ENCODE measurements around the gene AGTRAP.

The AGTRAP gene

DNA sequence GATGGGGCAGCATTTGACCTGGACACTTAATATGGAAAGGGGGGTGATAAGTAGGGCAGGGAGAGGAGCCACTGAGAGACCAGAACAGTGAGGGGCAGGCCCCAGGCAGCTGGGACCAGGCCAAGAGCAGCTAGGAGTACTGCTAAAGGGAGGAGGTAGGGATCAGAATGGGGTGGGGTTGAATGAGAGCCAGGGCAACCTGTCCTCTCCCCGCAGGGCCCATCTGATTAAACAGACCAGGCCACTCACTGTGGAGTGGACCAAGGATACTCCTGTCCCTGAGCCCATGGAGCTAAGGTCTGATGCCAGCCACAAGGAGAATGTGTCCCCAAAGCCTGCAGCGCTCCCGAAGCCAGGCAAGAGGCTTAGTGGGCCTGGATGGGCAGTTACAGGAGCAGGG, 28.2 kb downstream of the AGTRAP start:
- DNase-seq (ENCODE audit: low read depth) = no peak

DNA sequence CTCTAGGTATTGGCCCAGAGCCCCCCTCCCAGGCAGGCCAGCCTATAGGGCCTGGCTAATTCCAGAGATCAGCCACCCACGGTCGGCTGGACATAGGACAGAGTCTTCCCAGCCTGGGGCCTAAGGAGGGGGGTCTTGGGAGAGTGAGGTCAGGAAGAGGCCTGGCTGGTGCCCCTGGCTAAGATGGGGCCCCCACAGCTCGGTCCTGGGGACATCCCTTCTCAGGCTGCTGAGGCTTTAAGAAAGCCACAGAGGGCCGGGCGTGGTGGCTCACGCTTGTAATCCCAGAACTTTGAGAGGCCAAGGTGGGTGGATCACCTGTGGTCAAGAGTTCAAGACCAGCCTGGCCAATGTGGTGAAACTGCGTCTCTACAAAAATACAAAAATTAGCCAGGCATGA, 28.6 kb downstream of the AGTRAP start:
- no peak for DNase-seq (ENCODE audit: low read depth)

DNA sequence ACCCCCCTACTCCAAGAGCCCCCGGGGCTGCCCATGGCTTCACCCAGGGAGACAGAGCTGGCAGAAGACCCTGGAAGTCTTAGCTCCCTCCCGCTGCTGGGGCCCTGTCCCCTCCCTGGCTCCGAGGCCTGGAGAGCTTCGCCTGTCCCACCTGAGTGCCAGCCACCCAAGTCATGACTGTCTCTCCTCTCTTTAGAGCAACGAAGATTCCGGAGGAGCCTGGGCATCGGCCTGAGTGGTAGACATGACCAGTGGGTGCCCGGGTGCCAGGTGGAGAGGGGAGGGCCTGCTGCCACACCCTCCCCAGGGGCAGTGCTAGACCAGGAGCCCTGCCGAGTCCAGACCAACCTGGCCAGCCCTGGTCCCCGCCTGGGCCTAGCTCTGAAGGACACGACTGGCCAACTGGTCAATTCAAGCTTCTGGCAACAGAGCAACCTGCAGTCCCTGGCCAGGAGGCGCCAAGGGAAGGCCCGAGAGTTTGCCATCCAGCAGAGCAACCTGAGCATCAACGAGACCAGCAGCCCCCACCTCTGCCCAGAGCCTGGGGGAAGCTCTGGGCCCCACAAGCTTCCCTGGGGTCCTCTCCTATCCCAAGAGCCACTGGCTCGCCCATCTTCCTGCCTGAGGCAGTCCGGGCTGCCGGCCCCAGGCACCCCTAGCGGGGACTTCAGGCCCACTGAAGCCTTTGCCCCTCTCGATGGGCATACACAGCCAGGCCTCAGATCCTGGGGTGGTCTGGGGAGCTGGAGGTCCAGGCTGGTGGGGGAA, 29.9 kb downstream of the AGTRAP start:
- no peak for DNase-seq (ENCODE audit: low read depth)

DNA sequence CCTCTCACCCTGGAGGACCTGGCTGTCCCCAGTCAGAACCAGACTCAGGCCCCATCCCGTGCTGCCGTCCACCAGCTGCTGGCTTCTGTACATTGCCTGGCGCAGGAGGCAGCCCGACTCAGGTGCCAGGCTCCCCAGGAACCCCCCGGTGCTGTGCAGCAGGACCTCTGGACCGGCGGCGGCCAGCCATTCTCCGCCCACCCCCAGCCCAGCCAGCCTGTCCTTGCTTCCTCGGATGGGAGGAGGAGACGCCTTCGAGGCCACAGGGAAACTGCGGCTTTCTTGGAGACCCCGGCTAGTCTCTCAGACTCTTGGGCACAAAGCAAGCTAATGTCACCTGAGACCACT, 30.5 kb downstream of the AGTRAP start:
- DNase-seq (ENCODE audit: low read depth) = no peak

DNA sequence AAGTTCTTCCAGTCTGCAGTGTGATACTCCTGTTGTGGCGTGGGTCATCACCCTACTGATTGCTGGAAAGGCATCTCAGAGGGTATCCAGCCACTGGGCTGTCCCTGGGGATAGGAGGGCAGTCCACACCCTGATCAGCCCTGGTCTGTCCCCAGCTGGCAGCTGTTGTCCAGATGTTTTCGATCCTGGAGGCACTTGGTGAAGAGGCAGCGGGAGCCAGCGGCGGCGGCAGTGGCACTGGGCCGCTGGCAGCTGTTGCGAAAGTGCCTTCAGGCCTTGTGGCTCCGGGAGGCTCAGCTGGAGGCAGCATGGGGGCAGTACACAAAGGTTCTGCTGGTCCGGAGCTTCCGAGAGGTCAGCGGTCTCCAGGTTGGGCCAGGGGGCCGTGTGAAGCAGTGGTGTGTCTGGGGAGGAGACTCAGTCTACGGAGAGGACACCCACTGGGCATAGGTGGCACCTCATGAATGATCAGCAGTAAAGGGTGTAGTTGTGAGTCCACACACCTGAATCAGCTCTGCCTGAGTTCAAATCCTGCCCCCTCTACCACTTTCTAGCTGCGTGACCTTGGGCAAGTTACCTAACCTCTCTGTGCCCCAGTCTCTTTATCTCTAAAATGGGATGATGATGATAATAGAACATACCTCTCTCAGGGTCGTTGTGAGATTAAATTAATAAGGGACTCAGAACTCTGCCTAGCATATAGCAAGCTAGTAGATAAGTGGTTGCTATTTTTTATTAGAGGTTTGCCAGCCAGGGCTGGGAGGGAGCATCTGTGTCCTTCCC, 32.2 kb downstream of the AGTRAP start:
- DNase-seq (ENCODE audit: low read depth) = no peak

DNA sequence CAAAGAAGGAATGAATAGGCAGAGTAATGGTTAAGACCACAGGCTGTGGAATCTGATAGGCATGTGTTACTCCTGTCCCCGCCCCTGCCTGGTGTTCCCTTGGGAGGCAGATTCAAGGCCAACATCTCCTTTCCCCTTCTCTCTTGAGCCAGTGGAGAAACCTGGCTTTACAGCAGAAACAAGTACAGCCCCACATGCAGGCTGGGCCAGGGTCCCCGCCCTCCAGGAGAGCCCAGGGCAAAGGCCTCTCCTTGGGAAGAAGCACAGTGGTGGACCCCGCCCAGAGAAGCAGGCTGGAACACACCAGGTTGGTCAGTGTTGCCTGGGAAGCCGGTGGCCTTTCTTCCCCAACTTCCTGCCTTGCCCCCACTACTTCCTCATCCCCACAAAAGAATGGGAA, 32.9 kb downstream of the AGTRAP start:
- DNase-seq (ENCODE audit: low read depth) = no peak

DNA sequence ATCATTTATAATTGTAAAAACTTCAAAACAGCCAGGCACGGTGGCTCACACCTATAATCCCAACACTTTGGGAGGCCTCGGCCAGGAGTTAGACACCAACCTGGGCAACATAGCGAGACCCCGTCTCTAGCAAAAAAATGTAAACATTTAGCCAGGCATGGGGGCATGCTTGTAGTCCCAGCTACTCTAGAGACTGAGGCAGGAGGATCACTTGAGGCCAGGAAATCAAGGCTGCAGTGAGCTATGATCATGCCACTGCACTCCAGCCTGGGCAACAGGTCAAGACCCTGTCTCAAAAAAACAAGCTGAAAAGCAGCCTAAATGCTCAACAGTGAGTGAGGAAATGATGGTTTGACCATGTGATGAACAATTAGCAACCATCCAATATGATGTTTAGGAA, 33.3 kb downstream of the AGTRAP start:
- no peak for DNase-seq (ENCODE audit: low read depth)

DNA sequence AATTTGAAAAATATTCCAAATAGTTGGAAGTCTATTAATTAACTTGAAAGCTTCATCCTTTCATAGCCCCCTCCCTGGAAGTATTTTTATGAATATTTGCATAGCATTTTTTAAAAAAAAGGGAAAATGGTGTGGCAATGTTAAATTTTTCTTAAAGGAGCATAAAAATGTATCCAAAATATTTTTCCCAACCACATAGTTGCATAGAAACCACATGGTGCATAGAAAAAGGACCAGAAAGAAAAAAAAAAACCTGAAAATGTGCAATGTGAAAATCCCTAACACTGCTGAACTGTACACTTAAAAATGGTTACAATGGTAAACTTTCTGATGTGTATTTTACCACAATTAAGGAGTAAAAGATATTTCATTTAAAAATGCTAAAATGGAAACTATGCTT, 34.1 kb downstream of the AGTRAP start:
- DNase-seq (ENCODE audit: low read depth) = no peak

DNA sequence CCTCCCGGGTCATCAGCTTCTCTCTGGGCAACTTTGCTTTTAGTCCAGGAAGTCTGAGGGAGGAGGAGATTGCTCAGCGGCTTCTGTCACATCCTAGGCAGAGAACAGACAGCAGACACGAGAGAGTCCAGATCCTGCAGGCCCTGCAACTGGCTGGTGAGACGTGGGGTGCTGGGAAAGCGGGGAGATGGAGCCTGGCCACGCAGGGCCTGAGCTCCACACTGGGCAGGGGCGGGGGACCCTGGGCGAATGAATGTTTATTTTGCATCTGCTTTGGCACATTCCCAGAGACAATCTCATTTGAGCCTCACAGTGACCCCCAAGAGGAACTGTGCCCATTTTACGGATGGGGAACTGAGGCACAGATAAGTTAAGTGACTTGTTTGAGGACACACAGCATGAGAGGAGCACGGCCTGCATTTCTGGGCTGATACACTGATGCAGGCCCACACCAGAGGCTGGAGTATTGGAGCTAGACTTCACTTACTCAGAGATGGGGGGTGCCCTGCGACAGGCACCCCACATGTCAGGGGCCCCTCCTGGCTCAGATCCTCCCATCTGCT, 35.6 kb downstream of the AGTRAP start:
- DNase-seq (ENCODE audit: low read depth) = no peak

DNA sequence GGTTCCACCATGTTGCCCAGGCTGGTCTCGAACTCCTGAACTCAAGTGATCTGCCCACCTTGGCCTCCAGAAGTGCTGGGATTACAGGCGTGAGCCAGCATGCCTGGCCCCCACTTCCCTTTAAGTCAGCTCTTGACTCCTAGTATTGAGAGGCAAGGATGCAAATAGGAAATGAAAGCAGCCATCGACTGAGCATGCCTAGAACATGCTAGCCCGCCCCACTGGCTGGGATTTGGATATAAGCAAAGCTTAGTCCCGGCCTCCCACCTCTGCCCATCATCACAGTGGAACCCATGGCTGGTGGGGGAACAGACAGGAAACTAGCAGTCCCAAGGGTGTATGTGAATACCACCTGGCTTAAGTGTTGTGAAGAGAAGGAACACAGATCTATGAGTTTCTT, 36.5 kb downstream of the AGTRAP start:
- no peak for DNase-seq (ENCODE audit: low read depth)

DNA sequence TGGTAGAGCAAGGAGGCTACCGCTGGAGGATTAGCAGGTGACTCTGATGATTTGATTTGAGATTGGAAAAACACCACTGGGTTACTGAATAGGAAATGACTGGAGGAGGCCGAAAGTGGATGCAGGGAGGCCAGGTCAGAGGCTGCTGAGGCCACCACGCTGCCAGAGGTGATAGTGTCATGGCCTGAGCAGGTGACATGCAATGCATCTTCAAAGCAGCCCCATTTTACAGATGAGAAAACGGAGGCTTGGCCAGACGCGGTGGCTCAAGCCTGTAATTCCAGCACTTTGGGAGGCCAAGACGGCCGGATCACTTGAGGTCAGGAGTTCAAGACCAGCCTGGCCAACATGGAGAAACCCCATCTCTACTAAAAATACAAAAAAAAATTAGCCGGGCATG, 38.8 kb downstream of the AGTRAP start:
- DNase-seq (ENCODE audit: low read depth) = no peak

DNA sequence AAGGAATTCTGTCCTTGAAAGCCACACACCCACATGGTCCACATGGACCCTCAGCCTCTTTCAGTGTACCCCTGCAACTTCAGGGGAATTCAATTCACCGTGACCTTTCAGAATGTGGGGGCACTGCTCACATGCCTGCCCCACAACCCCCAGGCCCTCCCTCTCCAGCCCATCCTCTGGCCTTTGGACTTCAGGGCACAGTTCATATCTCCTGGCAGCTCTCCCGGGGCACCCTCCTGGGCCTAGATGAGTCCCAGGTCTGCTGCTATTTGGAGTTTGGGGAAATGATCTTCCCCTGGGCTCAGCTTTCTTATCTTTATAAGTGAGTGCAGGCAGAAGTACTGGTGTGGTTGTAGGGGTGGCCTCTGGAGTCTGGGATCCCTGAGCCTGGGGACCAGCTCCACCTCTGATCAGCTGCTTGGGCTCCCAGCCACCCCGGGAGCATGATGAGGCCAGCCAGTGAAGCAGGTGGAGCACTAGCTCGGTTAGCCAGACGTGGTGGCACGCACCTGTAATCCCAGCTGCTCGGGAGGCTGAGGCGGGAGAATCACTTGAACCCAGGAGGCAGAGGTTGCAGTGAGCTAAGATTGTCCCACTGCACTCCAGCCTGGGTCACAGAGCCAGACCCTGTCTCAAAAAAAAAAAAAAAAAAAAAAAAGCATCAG, 41.9 kb downstream of the AGTRAP start:
- DNase-seq (ENCODE audit: low read depth) = no peak

DNA sequence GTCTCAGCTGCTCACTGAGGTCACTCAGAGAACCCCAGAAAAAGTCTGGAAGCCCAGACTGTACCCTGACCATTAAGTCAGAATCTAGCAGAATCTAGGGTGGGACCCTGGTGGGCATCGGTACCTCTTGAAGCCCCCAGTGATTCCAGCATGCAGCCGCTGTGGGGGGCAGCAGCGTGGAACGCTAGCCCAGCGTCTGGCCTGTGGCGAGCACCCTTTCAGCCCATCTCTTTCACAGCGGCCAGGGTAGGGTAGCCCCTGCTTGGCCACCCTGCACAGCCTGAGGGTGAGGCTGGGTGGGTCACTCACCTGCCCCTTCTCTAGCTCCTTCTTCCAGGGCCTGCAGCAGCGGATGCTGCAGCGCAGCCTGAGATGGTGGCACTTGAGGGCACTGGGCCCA, 42.4 kb downstream of the AGTRAP start:
- no peak for DNase-seq (ENCODE audit: low read depth)

DNA sequence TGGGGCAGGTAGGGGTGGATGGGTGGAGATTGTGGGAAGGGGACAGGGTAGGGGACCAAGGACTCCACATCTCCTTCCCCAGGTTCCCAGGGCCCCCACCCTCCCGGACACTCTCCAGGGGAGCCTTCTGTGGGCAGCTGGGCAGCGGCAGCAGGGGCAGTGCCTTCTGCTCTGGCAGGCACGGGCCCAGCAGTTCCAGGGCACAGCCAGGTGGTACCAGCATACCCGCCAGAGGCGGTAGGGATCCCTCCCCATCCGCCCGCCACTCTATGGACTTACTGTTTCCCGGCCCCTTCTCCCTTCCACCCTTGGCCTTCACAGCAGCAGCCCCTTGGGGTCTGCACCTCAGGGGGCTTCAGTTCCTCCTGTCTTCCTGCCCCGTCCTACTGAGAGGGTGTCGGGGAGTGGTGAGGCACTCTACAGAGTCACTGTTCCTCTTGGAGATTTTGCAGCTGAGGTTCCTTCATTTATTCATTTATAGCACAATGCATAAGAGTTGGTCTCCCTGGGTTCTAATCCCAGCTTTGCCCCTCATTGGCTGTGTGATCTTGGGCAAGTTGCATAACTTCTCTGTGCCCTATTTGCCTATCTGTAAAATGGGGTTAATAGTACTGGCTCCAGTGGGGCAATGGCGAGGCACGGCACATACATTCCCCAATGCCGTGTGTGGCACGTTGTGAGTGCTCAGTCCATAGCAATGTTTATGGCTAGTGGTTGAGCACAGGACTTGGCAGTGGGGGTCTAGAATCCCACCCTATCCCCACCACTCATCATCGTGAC, 43.1 kb downstream of the AGTRAP start:
- DNase-seq (ENCODE audit: low read depth) = no peak

DNA sequence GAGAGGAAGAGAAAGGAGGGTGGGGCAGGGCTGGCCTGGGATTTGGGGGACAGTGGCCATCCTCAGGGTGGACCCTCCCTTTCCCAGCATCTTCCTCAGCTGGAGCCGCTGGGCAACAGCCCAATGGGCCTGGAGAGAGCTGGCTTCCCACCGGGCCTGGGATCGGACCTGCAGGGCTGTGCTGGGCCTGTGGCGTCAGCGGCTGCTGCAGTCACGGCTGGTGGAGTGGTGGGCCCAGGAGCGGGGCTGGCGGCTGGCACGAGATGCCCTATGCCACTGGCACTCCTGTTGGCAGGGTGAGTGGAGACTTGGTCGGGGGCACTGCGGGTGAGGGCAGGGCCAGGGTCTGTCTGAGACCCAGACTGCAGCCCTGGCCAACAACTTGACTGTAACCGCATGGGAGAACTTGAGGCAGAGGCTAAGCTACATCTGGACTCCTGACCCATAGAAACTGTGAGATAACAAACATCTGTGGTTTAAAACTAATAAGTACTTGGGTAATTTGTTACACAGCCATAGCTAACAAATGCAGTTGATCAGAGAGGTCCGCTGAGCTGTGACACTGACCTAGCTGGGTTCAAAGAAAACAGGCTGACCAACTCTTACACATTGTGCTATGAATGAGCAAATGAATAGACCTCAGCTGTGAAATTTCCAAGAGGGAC, 43.9 kb downstream of the AGTRAP start:
- DNase-seq (ENCODE audit: low read depth) = no peak

DNA sequence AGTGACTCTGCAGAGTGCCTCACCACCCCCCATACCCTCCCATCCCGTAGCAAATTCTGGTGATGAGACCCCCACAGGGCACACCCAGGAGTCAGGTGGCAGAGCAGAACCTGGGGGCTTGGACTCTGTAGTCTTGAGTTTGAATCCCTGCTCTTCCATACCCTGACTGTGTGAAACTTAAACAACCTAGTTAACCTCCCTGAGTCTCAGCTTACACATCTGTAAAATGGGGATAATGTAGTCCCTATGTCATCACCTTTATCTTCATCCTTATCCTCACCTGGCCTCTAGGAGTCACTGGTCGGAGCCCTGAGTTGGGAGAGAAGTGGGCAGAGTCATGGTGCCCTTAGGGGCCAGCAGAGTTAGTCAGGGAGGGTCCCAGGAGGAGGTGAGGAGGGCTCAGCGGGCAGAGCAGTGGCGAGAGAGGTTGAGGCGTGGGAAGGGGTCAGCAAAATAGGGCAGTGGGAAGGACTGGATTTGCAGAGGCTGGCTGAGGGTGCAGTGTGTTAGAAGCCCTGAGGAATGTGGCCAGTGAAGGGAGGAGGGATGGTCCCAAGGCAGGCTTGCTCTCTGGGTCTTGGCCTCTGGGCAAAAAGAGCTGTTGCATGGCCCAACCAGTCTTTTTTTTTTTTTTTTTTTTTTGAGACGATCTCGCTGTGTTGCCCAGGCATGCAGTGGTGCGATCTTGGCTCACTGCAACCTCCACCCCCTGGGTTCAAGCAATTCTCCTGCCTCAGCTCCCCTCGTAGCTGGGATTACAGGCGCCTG, 44.6 kb downstream of the AGTRAP start:
- DNase-seq (ENCODE audit: low read depth) = no peak

DNA sequence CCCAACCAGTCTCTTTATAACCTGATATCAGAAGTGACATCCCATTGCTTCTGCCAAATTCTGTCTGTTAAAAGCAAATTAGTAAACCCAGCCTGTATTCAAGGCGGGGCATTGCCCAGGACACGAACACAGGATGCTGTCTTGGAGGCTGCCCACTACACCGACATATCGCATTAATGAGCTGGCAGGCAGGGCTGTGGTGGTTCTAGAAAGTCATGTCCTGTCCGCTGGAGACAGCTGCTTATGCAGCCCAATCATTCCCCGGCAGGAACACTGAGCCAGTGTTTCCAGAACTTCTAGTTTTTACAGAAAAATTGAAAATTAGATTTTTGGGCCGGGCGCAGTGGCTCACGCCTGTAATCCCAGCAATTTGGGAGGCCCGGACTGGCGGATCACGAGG, 45.4 kb downstream of the AGTRAP start:
- DNase-seq (ENCODE audit: low read depth) = no peak

DNA sequence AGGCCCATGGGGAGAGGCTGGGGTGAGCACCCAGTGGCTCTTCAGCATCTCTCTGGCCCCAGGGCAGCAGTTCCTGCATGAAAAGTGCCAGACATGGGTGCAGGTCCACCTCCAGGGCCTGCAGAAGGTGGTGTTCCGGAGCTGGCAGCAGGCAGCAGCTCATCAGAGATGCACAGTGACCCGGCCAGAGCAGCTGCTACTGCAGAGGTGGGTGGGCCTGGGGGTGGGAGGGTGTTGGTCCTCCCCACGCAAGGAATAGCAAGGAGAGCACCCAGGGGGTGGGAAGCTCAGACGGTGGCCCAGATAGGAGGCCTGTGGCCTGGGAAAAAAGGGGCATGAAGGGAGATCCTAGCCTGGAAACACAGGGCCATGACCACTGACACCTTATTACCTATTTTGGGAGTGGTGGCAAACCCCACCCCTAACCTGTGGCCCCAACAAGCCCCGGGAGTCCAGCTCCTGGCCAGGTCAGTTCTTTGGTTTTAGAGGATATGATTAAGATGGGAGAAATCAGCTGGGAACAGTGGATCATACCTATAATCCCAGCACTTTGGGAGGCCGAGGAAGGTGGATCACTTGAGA, 46.3 kb downstream of the AGTRAP start:
- DNase-seq (ENCODE audit: low read depth) = no peak

DNA sequence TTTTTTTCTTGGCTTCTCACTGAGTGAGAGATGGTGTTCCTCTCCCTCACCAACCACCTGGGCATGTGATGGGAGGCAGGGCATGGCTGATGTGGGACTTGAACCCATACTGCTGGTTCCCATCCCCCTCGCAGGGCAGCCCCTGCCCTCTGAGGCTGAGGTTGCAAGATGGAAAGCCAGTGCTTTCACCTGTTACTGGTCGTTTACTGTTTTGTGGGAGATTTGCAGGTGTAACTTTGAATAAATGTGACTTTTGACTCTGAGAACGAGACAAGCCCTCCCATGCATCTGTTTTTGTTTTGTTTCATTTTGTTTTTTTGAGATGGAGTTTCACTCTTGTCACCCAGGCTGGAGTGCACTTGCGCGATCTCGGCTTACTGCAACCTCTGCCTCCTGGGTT, 47.6 kb downstream of the AGTRAP start:
- DNase-seq (ENCODE audit: low read depth) = no peak

DNA sequence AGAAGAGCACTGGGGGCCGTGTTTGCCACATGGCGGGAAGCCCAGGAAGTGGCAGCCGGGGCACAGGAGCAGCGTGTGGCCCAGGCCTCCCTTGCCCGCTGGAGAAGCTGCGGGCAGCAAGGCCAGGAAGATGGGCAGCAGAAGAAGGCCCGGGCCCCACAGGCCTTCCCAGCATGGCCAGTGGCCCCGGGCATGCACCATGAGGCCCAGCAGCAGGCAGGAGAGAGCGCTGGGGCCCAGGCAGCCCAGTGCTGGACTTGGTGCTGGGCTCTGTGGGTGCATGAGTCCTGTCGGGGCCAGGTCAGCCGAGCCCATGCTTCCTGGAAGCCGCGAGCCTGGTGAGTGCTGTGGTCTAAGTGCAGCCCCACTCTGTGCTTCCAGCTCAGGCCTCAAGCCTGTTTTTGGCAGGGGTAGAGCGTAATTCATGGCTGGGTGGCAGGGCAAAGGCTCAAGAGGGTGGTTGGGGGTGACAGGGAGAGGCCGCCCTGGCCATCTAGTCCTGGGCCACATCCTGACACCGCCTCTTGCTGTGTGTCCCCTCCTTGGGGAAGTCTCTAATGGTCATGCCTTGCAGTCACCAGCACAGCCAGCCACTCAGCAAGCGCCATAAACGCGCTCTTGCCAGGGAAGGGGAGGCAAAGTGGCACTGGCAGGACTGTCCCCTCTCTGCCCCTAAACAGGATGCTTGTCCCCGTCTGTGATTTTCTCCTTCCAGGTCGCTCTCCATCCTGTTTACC, 48.5 kb downstream of the AGTRAP start:
- no peak for DNase-seq (ENCODE audit: low read depth)
